Astrocyte (in vitro differentiated cells and primary cell): Measurements from ENCODE around the gene STARD13.

Source experiments
- EZH2 ChIP-seq: IDR thresholded peaks from 2 replicates; pipeline ENCODE4 v1.6.1; 2012; ENCODE audit warnings: mild to moderate bottlenecking, low read length, inconsistent platforms; ENCODE audit not compliant: insufficient read depth
- TF ChIP-seq, protein P1 (sequence below): IDR thresholded peaks from 2 replicates; pipeline ENCODE4 v1.5.1; 2011; ENCODE audit warnings: low read depth, mild to moderate bottlenecking, inconsistent platforms, low read length, moderate library complexity; ENCODE audit not compliant: insufficient read depth

DNA sequence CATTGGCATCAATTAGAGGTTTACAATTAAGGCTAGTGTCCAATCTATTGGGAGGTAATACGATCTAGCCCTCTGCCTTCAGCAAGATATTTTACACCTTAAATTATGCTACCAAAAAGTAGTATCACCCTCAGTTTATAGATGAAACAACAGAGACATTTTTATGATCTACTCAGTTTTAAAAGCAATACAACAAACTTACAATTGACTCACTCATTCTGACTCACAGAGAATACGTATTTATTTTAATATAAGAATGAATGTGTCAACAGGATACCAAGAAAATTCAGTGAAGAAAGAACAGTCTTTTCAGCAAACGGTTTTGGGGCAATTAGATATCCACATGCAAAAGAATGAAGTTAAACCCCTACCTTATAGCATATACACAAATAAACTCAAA, 32.5 kb upstream of the STARD13 start:
- TF ChIP-seq, protein P1, sequence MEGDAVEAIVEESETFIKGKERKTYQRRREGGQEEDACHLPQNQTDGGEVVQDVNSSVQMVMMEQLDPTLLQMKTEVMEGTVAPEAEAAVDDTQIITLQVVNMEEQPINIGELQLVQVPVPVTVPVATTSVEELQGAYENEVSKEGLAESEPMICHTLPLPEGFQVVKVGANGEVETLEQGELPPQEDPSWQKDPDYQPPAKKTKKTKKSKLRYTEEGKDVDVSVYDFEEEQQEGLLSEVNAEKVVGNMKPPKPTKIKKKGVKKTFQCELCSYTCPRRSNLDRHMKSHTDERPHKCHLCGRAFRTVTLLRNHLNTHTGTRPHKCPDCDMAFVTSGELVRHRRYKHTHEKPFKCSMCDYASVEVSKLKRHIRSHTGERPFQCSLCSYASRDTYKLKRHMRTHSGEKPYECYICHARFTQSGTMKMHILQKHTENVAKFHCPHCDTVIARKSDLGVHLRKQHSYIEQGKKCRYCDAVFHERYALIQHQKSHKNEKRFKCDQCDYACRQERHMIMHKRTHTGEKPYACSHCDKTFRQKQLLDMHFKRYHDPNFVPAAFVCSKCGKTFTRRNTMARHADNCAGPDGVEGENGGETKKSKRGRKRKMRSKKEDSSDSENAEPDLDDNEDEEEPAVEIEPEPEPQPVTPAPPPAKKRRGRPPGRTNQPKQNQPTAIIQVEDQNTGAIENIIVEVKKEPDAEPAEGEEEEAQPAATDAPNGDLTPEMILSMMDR, result no peak
- no peak for TF ChIP-seq EZH2
